IPS-18c (cell line): ENCODE results near the gene DNASE1.

Source experiments
- H3K4me3 ChIP-seq: 2 replicates; pipeline ENCODE4 v1.7.0; 2013; ENCODE audit warnings: low read depth, mild to moderate bottlenecking, low read length, moderate library complexity; ENCODE audit not compliant: insufficient read depth
- H3K9me3 ChIP-seq: one replicate; pipeline ENCODE4 v1.6.1; 2013; ENCODE audit warnings: mild to moderate bottlenecking, low read length, moderate library complexity; ENCODE audit not compliant: control insufficient read depth, insufficient read depth

The DNASE1 gene

GRCh38 chr16:3674513-3675295 is 20.2 kb downstream of the DNASE1 start:
- Histone ChIP-seq H3K9me3 (no peaks in the 10 kb centered on the region), H3K4me3 (no peak overlapping the region)

DNA sequence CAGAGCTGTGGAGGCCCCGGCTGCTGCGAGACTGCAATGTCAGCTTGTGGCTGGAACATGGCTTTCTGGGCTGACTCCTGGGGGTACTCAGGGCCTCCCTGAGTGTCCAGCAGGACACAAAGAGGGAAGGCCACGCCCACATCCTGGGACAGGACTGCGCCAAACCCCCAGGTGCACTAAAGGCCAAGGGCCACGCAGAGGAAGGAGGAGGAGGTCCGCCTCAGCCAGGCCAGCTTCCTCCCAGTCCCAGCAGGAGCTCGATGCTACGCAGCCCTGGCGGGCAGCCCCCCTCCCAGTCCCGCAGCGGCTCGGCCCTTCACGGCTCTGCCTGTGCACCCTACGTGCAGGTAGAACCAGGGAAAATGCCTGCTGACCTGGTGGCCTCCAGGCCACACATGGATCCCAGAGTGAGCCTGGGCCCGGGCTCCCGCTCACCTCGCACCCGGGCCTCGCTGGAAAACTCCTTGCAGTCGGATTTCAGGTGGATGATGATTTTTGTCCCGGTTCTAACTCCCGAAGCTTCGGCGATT is 21.2 kb downstream of the DNASE1 start:
- Histone ChIP-seq H3K4me3 (no peak overlapping the region), H3K9me3 (no peaks in the 10 kb centered on the region)

DNA sequence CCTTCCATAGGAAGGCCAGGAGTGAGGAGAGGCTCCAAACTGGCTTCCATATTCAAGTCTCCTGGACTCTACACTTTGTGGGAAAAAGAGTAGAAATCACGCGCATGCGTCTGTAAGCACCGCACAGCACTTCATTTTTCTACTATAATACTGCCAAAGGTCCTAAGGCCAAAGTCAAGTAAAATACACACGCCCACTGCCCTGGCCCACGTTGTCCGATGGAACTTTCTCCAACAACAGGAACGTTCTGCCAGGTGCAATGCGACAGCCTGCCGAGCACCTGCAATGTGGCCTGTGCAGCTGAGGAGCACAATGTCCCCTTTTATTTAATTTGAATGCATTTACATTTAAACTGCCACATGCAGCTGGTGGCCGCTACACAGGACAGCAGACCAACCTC is 23.5 kb downstream of the DNASE1 start:
- Histone ChIP-seq H3K4me3 (no peak overlapping the region), H3K9me3 (no peaks in the 10 kb centered on the region)

DNA sequence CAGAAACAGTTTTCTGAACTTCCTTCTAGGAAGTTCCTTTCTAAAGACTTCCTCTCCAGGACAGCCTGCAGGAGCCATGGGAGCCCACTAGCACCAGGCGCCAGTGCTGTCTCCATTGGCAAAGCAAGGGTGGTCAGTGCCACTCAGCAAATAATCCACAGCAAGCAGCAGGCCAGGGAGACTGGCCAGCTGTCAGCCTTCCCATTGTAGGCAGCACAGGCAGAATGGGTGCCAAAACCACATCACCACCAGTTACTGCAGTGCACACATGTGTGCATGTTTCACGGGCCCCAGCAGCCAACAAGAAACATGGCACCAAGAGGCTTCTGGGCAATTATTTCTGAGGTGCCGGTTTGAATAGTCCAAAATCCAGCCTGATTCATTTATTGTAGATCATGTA is 26.7 kb downstream of the DNASE1 start:
- Histone ChIP-seq H3K9me3 (no peaks in the 10 kb centered on the region), H3K4me3 (no peak overlapping the region)

- Histone ChIP-seq H3K9me3 (no peaks in the 10 kb centered on the region), H3K4me3 (no peak overlapping the region)
Observed at GRCh38 chr16:3687021-3687420, 32.5 kb downstream of the DNASE1 start.

DNA sequence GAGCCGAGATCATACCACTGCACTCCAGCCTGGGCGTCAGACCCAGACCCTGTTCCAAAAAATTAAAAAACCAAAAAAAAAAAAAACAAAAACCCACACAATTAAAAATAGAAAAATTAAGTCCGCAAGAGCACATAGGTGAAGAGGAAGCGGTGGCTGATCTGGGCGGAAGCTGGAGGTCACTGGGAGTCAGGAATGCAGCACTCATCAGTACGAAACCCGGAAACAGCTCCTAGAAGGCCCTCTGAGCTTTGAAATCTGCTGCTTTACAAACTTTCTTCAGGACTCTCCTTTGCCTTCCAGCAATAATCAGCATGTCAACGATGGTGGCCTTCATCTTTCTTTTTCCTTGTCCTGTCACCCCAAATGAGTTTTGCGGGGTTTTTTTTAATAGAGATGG is 33.3 kb downstream of the DNASE1 start:
- Histone ChIP-seq H3K9me3 (no peaks in the 10 kb centered on the region), H3K4me3 (no peak overlapping the region)

- no peak overlapping the region for H3K4me3 ChIP-seq
Observed at GRCh38 chr16:3689731-3690130, 35.2 kb downstream of the DNASE1 start.

DNA sequence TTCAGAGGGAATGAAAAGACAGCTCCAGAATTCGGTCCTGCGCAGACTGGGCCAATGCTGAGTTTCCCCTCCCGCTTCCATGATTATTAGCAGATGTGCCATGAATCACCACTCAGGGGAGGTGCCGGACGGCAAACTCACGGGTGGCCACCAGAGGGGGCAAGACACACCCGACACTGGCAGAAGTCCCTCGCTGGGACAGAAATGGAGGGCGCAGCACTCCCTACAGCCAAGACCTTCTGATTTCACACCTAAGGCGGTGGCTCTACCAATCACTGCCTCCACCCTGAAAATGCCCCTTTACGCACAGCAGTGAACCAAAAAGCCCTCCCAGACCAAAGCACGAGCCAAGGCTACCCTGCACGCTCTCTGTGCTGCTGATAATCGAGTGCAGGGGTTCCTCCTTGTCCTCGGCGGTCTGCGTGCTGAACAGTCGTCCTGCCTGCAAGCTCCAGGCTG is 36.0 kb downstream of the DNASE1 start:
- Histone ChIP-seq H3K9me3 (no peaks in the 10 kb centered on the region), H3K4me3 (no peak overlapping the region)

More at GRCh38 chr16:3689731-3690130, 35.2 kb downstream of the DNASE1 start:
- H3K9me3 ChIP-seq, result no peaks in the 10 kb centered on the region

GRCh38 chr16:3690980-3691720 is 36.7 kb downstream of the DNASE1 start:
- no peaks in the 10 kb centered on the region for H3K9me3 ChIP-seq
- H3K4me3 ChIP-seq, result no peak overlapping the region

- no peaks in the 10 kb centered on the region for H3K9me3 ChIP-seq
- no peak overlapping the region for H3K4me3 ChIP-seq
Observed at GRCh38 chr16:3691761-3692160, 37.3 kb downstream of the DNASE1 start.

GRCh38 chr16:3694051-3694450 is 39.6 kb downstream of the DNASE1 start:
- no peak overlapping the region for H3K4me3 ChIP-seq
- H3K9me3 ChIP-seq, result no peaks in the 10 kb centered on the region

DNA sequence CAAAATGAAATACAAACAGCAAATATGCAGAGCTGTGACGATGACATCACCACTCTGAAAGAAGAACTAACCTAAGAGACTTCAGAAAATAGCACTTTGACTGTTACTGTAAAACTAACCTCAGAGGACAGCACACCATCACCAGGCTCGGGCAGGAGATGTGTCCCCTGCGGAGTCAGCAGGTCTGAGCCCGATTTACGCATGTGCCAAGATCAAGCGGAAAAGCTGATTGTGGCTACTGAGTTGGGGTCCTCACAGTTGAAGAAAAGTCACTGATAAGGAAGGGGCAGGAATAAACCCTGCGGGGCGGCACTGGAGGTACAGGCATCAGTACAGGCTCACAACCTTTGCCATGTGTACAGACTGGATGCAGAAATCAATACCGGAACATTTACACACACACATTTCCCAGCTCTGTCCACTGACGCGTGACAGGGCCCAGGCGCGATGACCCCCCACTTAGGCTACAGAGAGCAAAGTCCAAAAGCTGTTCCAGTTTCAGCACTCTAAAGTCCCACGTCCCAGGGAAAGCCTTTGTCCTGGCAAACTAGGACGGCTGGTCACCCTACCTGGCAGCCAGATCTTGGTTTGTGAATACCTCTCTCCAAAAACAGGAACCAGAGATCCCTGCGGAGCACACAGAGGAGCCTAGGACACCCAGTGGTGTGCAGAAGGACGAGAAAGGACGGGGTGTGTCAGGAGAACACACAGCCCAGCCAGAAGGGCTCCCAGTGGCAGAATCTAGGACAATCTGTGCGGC is 41.3 kb downstream of the DNASE1 start:
- H3K4me3 ChIP-seq, result no peak overlapping the region

DNA sequence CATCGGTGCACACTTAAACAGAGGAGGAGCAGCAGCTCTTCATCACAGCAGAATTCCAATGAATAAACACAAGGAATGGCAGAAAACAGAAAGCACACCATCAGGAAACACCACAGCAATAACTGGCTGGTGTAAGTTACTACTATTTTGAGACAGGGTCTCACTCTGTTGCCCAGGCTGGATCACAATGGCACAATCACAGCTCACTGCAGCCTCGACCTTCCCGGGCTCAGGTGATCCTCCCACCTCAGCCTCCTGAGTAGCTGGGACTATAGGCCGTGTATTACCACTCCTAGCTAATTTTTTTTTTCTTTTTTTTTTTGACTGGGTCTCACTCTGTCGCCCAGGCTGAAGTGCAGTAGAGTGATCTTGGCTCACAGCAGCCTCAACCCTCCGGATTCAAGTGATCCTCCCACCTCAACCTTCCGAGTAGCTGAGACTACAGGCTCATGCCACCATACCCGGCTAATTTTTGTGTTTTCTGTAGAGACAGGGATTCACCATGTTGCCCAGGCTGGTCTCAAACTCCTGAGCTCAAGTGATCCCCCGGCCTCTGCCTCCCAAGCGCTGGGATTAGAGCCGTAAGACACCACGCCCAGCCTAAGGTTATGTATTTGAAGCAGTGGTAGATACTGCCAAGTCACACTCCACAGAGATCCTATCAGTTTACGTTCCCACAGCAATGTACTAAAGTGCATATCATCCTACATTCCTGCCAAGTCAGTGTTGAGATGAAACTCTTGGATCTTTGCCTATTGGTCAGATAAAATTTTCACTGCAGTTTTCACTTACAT is 42.1 kb downstream of the DNASE1 start:
- H3K9me3 ChIP-seq, result no peaks in the 10 kb centered on the region
- no peak overlapping the region for H3K4me3 ChIP-seq

More for the DNA sequence above, 41.3 kb downstream of the DNASE1 start:
- no peaks in the 10 kb centered on the region for H3K9me3 ChIP-seq

GRCh38 chr16:3698941-3699340 is 44.5 kb downstream of the DNASE1 start:
- H3K4me3 ChIP-seq, result no peak overlapping the region
- H3K9me3 ChIP-seq, result no peaks in the 10 kb centered on the region

DNA sequence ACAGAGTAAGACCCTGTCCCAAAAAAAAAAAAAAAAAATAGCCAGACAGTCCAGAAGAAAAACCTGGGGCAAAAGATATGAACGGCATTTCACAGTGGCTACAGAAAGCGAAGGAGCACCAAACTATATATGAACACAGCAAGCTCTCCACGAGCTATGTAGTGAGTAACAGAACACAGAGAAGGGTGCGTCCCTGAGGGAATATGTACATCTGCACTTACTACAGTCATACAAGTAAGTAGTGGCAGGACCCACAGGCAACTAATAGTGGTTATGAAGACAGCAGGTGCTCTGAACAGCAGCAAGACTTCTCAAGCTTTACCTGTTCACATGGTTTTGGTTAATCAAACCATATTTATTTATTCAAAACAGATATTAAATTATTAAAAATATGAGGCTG is 47.0 kb downstream of the DNASE1 start:
- Histone ChIP-seq H3K9me3 (peaks cover 1% of the 10 kb centered on the region), H3K4me3 (no peak overlapping the region)

DNA sequence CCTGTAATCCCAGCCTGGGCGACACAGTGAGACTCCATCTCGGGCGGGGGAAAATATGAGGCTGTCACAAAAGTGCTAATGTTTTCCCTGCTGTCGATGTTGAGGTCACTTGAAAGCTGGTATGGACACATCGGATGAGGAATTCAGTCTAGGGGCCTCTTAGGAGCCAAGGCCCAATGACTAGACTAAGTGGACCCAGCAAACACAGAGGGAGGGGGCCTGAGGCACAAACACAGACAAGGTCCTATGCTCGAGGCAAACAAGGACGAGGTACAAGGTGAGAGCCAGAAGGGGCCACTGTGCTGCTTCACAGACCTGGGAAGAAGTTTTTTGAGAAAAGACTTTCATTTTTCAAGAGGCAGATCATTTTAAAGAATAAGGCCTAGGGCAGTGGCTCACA is 47.6 kb downstream of the DNASE1 start:
- Histone ChIP-seq H3K9me3 (peaks cover 3% of the 10 kb centered on the region), H3K4me3 (no peak overlapping the region)
